Activated CD4-positive, alpha-beta T cell treated with anti-CD3 and anti-CD28 coated beads, Interleukin-2, Interleukin-4, amounts not matched to agents 100 ng/mL and 50 ng/mL, durations not matched to agents 16 hours and 8 hours (primary cell): Measurements from ENCODE around the gene SHC1.

Experiments used
- DNase-seq: peaks from one replicate; pipeline ENCODE4 v3.0.0-alpha.2; 2020; ENCODE audit warnings: low spot score

Gene SHC1

GRCh38 chr1:155008015-155008941 lies 37.7 kb upstream of the SHC1 start:
- peak; percentile 79 for DNase-seq

GRCh38 chr1:155007251-155007828 lies 36.8 kb upstream of the SHC1 start:
- DNase-seq: no peak

- DNase-seq: peak; percentile 79
These were observed 36.1 kb upstream of the SHC1 start for GRCh38 chr1:155006601-155007101.

- DNase-seq: no peak
These were observed 34.8 kb upstream of the SHC1 start for GRCh38 chr1:155005076-155006011.

- DNase-seq: no peak
These were observed 34.0 kb upstream of the SHC1 start for GRCh38 chr1:155004352-155005075.

GRCh38 chr1:155003766-155004351 lies 33.3 kb upstream of the SHC1 start:
- DNase-seq: no peak

GRCh38 chr1:155003227-155003765 lies 32.7 kb upstream of the SHC1 start:
- DNase-seq: no peak

- no peak for DNase-seq
These were observed 32.1 kb upstream of the SHC1 start, which contains the start of gene ZBTB7B for GRCh38 chr1:155002464-155003226. Gene ZBTB7B, plus strand, starts transcription at chr1:155002802. Its CDS starts 11,859 bp downstream, at chr1:155014661.

- peak; percentile 99 for DNase-seq
These were observed 31.3 kb upstream of the SHC1 start for GRCh38 chr1:155001675-155002463.

- DNase-seq: no peak
These were observed 30.8 kb upstream of the SHC1 start for GRCh38 chr1:155001425-155001674.

GRCh38 chr1:155000726-155001424 lies 30.3 kb upstream of the SHC1 start:
- DNase-seq: peak; percentile 86

- no peak for DNase-seq
These were observed 29.8 kb upstream of the SHC1 start for GRCh38 chr1:155000411-155000725.

- DNase-seq: no peak
These were observed 29.2 kb upstream of the SHC1 start for GRCh38 chr1:154999571-155000410.

- DNase-seq: peak; percentile 86
These were observed 28.4 kb upstream of the SHC1 start for GRCh38 chr1:154998818-154999570.

GRCh38 chr1:154998201-154998780 lies 27.7 kb upstream of the SHC1 start:
- no peak for DNase-seq

- DNase-seq: no peak
These were observed 26.6 kb upstream of the SHC1 start for GRCh38 chr1:154996966-154997701.
